Progenitor cell of endocrine pancreas (in vitro differentiated cells): ENCODE measurements around the gene MGAT5B. TPM values are rescaled to one million over a fixed set of nuclear protein-coding genes. Genes with fewer than 3 reads are reported as not detected.

ENCODE experiments used
- DNase-seq: peaks from one replicate; pipeline ENCODE4 v3.0.0; 2021; ENCODE audit warnings: low spot score; ENCODE audit not compliant: unreplicated experiment
- H3K27ac Mint-ChIP-seq: 2 replicates; pipeline ENCODE4 v1.8.0; 2021; ENCODE audit warnings: mild to moderate bottlenecking, moderate library complexity, mixed read lengths
- H3K27me3 Mint-ChIP-seq: 2 replicates; pipeline ENCODE4 v1.8.0; 2021; ENCODE audit warnings: mixed read lengths
- H3K36me3 Mint-ChIP-seq: 2 replicates; pipeline ENCODE4 v1.8.0; 2022; ENCODE audit warnings: mixed read lengths; ENCODE audit not compliant: insufficient read depth
- H3K4me1 Mint-ChIP-seq: 2 replicates; pipeline ENCODE4 v1.8.0; 2021; ENCODE audit warnings: low read depth, mixed read lengths
- H3K4me3 Mint-ChIP-seq: 2 replicates; pipeline ENCODE4 v1.8.0; 2021; ENCODE audit warnings: low read depth, mild to moderate bottlenecking, moderate library complexity, mixed read lengths
- H3K9me3 Mint-ChIP-seq: 2 replicates; pipeline ENCODE4 v1.8.0; 2021; ENCODE audit warnings: low read depth, mixed read lengths
- total RNA-seq: library from RNA; stranded (reverse); gene quantifications from 2 replicates; pipeline ENCODE4 v1.2.1, GENCODE V29; 2021
- TF ChIP-seq, protein P1 (sequence below): fragments of 200-600 bp; sonication (generic); IDR thresholded peaks from one replicate; pipeline ENCODE4 v1.5.0; 2021; ENCODE audit warnings: antibody characterized with exemption, mild to moderate bottlenecking; ENCODE audit not compliant: unreplicated experiment

The MGAT5B gene
- total RNA-seq, 1 donor from 2014 or later = 2.8 TPM

DNA sequence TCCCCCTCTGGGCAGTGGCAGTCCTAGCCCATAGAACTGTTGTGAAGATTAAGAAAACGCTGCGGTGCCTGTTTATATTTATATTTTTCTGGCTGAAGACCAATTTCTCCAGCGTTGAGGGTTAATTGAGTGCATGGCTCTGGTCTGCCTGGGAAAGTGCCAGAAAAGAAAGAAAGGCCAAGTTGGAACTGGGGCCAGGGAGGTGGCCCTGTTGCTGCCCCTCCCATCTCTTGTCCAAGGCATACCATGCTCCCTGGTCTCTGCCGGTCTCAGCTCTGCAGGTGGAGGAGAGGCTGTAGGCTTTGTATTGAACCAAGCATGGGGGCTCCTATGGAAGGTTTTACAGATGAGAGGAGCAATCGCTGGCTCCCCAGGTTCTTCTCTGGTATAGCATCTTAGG, 124.7 kb downstream of the MGAT5B start:
- H3K4me1 Mint-ChIP-seq = peaks cover 9% of the 10 kb centered on the region
- peaks cover 10% of the 10 kb centered on the region for H3K27me3 Mint-ChIP-seq
- TF ChIP-seq, protein P1, sequence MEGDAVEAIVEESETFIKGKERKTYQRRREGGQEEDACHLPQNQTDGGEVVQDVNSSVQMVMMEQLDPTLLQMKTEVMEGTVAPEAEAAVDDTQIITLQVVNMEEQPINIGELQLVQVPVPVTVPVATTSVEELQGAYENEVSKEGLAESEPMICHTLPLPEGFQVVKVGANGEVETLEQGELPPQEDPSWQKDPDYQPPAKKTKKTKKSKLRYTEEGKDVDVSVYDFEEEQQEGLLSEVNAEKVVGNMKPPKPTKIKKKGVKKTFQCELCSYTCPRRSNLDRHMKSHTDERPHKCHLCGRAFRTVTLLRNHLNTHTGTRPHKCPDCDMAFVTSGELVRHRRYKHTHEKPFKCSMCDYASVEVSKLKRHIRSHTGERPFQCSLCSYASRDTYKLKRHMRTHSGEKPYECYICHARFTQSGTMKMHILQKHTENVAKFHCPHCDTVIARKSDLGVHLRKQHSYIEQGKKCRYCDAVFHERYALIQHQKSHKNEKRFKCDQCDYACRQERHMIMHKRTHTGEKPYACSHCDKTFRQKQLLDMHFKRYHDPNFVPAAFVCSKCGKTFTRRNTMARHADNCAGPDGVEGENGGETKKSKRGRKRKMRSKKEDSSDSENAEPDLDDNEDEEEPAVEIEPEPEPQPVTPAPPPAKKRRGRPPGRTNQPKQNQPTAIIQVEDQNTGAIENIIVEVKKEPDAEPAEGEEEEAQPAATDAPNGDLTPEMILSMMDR = no peak
- H3K9me3 Mint-ChIP-seq = no peaks in the 10 kb centered on the region
- no peak overlapping the region for H3K4me3 Mint-ChIP-seq
- no peak overlapping the region for H3K27ac Mint-ChIP-seq
- no peak for DNase-seq
- no peaks in the 10 kb centered on the region for H3K36me3 Mint-ChIP-seq

DNA sequence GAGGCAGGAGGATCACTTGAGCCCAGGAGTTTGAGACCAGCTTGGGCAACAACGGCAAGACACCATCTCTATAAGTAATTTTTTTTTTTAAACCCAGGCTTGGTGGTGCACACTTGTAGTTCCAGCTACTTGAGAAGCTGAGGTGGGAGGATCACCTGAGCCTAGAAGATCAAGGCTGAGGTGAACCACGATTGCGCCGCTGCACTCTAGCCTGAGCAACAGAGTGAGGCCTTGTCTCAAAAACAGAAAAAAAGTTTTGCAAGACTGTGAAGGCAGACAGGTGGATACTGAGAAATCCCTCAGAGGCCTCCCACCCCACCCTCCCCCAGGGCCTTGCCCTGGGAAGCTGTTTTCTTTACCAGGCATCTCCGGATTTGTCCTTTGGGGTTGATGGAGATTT, 125.4 kb downstream of the MGAT5B start:
- H3K36me3 Mint-ChIP-seq = no peaks in the 10 kb centered on the region
- peaks cover 9% of the 10 kb centered on the region for H3K4me1 Mint-ChIP-seq
- no peak overlapping the region for H3K27ac Mint-ChIP-seq
- no peak for DNase-seq
- TF ChIP-seq, protein P1 = no peak
- H3K9me3 Mint-ChIP-seq = no peaks in the 10 kb centered on the region
- H3K27me3 Mint-ChIP-seq = peaks cover 11% of the 10 kb centered on the region
- no peak overlapping the region for H3K4me3 Mint-ChIP-seq

DNA sequence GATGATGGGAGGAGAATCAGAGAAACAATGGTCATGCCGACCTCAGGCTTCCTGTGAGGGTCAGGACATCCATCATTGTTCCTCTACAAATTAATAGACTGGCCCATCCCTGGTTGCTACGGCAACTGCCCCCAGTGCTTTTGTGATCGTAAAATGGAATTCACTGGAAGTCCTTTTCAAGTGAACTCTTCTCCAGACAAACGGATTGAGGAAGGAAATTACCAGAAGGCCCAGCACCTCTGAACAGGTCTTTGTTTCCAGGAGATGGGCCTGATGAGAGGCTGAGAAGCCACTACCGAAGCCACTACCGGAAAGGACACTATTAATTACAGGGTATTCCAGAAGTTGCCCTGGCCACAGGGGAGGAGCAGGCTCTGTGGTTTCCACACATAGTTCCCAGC, 126.0 kb downstream of the MGAT5B start:
- TF ChIP-seq, protein P1 = no peak
- Mint-ChIP-seq H3K9me3 (no peaks in the 10 kb centered on the region), H3K36me3 (no peaks in the 10 kb centered on the region), H3K4me1 (peaks cover 9% of the 10 kb centered on the region), H3K4me3 (no peak overlapping the region), H3K27ac (peak overlapping the region; percentile 41), H3K27me3 (peaks cover 11% of the 10 kb centered on the region)
- DNase-seq = no peak

DNA sequence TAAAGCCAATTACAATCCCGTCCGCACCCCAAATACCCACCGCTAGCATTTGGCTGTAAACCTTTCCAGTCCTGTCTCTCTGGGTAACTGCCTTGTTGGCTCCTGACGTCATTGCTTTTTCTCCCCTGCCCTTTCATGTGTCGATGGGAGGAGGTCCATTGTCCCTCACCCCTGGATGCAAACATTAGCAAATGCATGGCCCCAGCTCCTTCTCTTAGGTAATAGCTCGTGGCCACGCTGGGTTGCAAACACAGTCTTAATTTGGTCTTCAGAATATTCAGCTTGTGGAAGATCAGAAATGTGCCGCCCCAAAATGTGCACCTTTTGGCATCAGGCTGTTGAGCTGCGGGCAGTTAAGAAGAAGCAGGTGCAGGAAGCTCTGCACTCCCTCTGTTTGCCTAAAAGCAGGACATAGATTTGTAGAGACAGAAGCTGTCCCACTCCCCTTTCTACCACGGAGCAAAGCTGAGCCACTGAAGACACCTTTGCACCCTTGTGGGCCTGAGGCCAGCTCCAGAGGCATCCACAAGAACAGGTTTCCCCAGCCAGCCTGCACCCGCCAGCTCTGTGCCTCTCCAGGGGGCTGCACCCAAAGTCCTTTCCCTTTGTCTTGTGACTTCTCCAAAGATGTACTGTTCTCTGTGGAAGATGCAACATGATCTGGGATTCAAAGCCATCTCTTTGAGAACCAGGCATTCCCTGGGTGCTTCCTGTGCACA, 127.3 kb downstream of the MGAT5B start:
- Mint-ChIP-seq H3K27me3 (peaks cover 11% of the 10 kb centered on the region), H3K4me3 (no peak overlapping the region), H3K4me1 (peaks cover 9% of the 10 kb centered on the region), H3K36me3 (no peaks in the 10 kb centered on the region), H3K9me3 (no peaks in the 10 kb centered on the region), H3K27ac (no peak overlapping the region)
- no peak for DNase-seq
- TF ChIP-seq, protein P1 = no peak

DNA sequence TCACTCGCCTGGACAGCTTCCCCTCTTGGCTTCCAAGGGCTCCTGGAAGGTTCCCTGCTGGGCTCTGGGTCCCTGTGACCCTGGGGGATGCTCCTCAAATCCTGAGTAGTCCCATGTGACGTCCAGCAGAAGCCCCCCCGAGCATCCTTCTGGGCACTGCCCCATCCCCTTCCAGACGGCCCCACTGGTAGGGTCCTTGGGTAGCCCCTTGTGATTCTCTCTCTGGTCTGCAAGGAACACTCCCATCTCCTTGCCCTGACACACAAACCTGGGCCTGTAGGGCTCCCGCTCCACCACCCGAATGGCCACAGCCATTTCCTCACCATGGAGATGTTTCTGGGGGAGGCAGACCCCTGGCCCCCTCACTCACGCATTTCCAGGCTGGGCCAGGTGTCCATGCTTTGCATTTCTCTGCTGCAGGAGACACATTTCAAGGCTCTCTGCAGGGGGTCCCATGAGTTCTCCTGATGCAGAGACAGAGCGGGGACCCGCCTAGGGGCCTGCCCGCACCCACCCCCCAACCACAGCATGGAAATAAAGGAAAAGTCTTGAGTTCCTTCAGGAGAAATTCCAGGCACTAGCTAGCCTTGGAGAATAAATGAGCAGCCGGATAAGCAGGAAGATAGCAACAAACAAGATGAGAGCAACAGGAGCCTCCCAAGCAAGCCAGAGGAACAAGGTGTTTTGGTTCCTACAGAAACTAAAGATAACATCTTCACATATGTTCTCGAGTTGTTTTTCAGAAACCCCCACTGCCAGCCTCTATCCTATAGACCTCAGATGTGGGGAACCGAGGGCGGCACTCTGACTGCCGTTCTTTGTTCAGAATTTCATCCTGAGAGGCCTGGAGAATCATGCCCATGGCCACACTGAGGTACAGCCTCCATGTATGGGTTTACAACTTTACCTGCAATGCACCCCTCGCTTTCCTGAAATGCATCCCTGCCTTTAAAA, 128.8 kb downstream of the MGAT5B start:
- Mint-ChIP-seq H3K9me3 (no peaks in the 10 kb centered on the region), H3K4me1 (peaks cover 11% of the 10 kb centered on the region), H3K36me3 (no peaks in the 10 kb centered on the region), H3K27ac (no peak overlapping the region), H3K27me3 (peaks cover 13% of the 10 kb centered on the region), H3K4me3 (no peak overlapping the region)
- TF ChIP-seq, protein P1 = no peak
- DNase-seq = no peak
